C4-2B (cell line): ENCODE data around the gene IFNK.

Source experiments
- H3K27ac ChIP-seq: fragments of 450-650 bp; 2 replicates; pipeline ENCODE4 v1.5.1; 2017
- CTCF ChIP-seq: fragments of 450-650 bp; conservative IDR thresholded peaks from 2 replicates; pipeline ENCODE4 v1.5.1; 2017; ENCODE audit warnings: mild to moderate bottlenecking
- ZFX ChIP-seq: fragments of 450-650 bp; IDR thresholded peaks from 2 replicates; pipeline ENCODE4 v1.6.1; 2017

The IFNK gene

GRCh38 chr9:27572918-27573633 lies 49.0 kb downstream of the IFNK start, which contains the start of gene C9orf72:
C9orf72 (minus strand) TSS chr9:27573481; CDS start chr9:27567120, 6,361 bp downstream.
- H3K27ac ChIP-seq: peak within 1 kb of the TSS; percentile 72
- TF ChIP-seq CTCF (no peak), ZFX (peak; percentile 60)

- H3K27ac ChIP-seq: peak overlapping the region; percentile 72
- no peak for TF ChIP-seq ZFX
- no peak for TF ChIP-seq CTCF
These were observed 49.8 kb downstream of the IFNK start for GRCh38 chr9:27573634-27574590.
